ENCODE data around the gene FAM117A.
"Not testable (repeated sequence)": the region's sequence is repeated elsewhere in the genome, so short reads cannot be mapped to it uniquely, and the experiment has no call there.

The FAM117A gene

DNA sequence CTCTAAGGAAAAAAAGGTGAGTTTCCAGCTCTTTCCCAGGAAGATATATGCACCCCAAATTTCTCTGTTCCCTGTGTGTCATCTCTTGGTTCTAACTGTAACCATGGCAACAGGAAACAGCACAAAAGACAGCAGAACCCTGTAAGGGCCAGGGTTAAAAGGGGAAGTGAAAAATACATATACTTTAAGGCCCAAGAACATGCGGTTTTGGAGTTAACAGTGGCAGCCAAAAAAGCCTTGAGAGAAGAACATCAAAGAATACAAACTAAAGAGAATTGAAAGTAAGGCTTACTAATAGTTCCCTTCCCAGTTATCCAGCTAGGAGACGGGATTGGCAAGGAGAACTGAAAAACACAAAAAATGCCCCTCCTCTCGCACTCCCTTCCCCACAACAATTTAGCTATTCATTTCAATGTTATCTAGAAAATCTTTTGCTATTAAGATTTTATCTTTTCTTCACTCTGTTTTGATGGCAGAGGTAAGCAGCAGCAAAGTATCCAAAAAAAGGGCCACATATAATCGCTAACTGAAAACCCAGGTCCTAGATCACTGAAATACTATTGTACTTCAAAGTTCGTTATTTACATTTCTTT, 87.6 kb downstream of the FAM117A start:
- peak in 4 of 5 donors; percentile 10 to 73 (median 32) for DNase-seq

DNA sequence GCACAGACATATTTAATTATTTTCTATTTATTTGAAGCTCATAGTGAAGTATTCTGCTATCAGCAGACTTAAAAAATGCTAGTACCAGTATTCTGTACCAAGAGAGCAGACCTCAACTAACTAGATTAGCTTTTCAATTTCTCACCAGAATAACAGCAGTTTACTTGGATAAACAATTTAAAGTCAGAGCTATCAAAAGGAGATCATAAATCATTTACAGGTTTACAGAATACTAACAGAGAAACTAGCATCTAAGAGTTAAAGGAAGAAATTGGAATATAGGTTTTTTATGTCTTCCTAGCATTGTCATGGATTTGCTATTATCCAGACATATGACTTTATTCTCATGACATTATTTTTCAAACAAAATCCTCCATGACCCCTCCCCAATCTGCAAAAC, 89.4 kb downstream of the FAM117A start:
- DNase-seq, result no peak

DNA sequence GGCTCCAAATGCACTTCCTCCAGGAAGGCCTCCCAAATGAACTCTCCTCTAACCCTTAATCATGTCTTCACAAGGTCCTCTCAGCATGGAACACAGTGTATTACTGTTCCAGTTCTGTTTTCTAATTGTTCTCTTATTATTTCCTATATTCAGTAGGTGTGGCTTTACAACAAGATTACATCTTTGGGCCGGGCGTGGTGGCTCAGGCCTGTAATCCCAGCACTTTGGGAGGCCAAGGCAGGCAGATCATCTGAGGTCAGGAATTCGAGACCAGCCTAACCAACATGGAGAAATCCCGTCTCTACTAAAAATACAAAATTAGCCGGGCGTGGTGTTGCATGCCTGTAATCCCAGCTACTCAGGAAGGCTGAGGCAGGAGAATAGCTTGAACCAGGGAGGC, 90.3 kb downstream of the FAM117A start:
- DNase-seq, result not testable (repeated sequence)

DNA sequence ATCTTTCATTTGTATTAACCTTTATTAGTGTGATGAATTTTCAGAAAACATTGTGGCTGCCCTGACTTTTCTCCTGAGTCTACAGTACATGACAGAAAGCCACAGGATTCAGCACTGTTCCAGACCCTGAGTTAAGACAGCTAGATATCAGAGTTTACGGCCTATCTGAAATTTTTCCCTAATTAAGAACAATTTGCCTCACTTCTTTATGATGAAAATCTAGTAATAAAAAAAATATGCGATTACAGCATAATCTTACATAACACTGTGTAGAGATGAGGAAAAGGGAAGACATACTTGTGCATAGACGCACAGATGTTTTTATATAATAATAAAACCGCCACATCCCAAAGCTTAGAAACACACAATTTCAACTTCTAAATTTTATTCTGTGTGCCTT, 93.3 kb downstream of the FAM117A start:
- DNase-seq, result no peak

DNA sequence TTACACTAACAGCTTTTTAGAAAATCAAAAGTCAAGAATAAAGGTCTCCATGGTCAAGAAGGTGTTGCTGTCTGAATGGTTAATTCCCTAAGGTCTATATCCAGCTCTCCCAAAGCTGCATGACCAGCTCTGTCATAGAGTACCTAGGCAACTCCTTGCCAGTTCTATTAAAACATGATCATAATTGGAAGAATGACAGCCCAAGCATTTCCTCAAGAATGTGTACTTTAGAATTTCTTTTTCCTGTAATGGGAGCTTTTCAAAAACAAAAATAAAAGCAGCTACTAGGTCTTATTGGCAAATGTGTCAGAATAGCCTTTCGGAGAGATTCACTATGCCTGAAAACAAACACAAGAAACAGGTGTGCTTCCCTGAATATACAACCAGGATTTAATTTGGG, 93.9 kb downstream of the FAM117A start:
- no peak for DNase-seq

DNA sequence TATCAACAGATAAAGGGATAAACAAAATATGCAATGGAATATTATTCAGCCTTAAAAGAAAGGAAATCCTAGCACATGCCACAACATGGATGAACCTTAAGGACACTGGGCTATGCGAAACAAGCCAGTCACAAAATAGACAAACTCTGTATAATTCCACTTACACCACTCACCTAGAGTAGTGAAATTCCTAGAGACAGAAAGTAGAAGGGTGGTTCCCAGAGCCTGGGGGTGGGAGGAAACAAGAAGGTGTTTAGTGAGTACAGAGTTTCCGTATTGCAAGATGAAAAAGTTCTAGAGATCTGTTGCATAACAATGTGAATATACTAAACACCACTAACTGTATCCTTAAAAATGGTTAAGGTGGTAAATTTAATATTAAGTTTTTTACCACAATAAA, 96.1 kb downstream of the FAM117A start:
- DNase-seq, result no peak

DNA sequence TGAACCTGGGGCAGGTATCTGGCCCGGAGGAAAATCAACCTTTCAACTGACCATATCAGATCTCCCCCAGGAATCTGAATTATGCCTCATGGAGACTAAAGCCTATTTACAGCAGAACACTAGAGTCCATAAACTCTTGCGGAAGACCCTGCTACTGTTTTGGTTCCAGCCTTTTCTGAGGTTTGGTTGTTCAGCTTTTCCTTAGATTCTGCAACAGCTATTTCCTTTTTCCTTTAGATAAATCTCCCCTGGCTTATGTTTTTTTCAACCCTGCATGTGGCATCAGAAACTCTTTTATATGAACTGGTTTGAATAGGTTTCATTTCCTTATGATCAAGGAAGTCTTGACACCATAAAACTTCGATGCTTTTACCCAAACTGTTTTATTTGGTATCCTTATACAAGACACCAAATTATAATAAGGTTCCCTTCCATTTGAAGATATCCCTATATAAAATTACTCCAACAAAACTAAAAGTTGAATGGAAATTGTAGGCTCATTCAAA, 99.2 kb downstream of the FAM117A start:
- no peak for DNase-seq

All from T-helper 1 cell (primary cell).